Heart left ventricle (tissue), 16 donors: Measurements from ENCODE around the gene PIGL. TPM values are rescaled to one million over a fixed set of nuclear protein-coding genes. Genes with fewer than 3 reads are reported as not detected.

Experiments
- ATAC-seq, 4 donors: fragments of 200-7000 bp; cut with Tn5 transposase; one replicate each; pipeline ENCODE4 v1.9.1; 2020 to 2022; ENCODE audit warnings: moderate library complexity in 4 of 4, mild to moderate bottlenecking in 3 of 4, moderate number of reproducible peaks in 1 of 4
- DNase-seq, 5 donors: peaks; one replicate each; pipeline ENCODE4 v3.0.0-alpha.2; 2020
- H3K27ac ChIP-seq, 12 donors: fragments of 200-600 bp; sonication (generic) in 4 of 12; one replicate each; pipeline versions ENCODE4 v1.5.0 to v1.8.0; 2016 to 2022; ENCODE audit warnings: mild to moderate bottlenecking in 2 of 12
- H3K27me3 ChIP-seq, 9 donors: fragments of 200-600 bp; sonication (generic) in 2 of 9; one replicate each; pipeline versions ENCODE4 v1.5.1 to v1.8.0; 2016 to 2022; ENCODE audit warnings: mild to moderate bottlenecking in 3 of 9
- H3K36me3 ChIP-seq, 9 donors: fragments of 200-600 bp; sonication (generic) in 2 of 9; one replicate each; pipeline versions ENCODE4 v1.5.0 to v1.8.0; 2018 to 2022; ENCODE audit warnings: mild to moderate bottlenecking in 2 of 9
- H3K4me1 ChIP-seq, 12 donors: fragments of 200-600 bp; sonication (generic) in 4 of 12; one replicate each; pipeline versions ENCODE4 v1.5.0 to v1.8.0; 2016 to 2022; ENCODE audit warnings: mild to moderate bottlenecking in 3 of 12
- H3K4me3 ChIP-seq, 12 donors: fragments of 200-600 bp; sonication (generic) in 4 of 12; one replicate each; pipeline versions ENCODE4 v1.5.0 to v1.8.0; 2017 to 2022; ENCODE audit warnings: mild to moderate bottlenecking in 9 of 12, moderate library complexity in 4 of 12
- H3K9me3 ChIP-seq, 12 donors: fragments of 200-600 bp; sonication (generic) in 4 of 12; one replicate each; pipeline versions ENCODE4 v1.5.0 to v1.8.0; 2016 to 2022; ENCODE audit warnings: mild to moderate bottlenecking in 1 of 12
- POLR2A ChIP-seq, 2 donors: fragments of 450-650 bp; IDR thresholded peaks; one replicate each; pipeline ENCODE4 v1.6.1; 2017; ENCODE audit warnings: antibody characterized with exemption in 2 of 2, mild to moderate bottlenecking in 2 of 2, moderate library complexity in 2 of 2
- WGBS, 4 donors: extraction: QIAGEN DNeasy Blood & Tissue Kit in 2 of 4; methylation state at CpG; one replicate each; pipeline versions ENCODE4 v1.1.5 to v1.1.7; 2013 to 2018; 5-methylcytosine and 5-hydroxymethylcytosine counted together
- intact Hi-C, 10 donors: fragments of 100-400 bp; cut with DNase I; formaldehyde crosslinking; loops; one replicate each; pipeline versions ENCODE4 v1.11.1 to v1.14.2; 2022
- polyA plus RNA-seq, 2 donors: library from polyadenylated mRNA; stranded (reverse); fragments of 200-250 nt; gene quantifications; one replicate each; pipeline ENCODE4 v1.2.3, GENCODE V29; 2013
- total RNA-seq, 9 donors: library from RNA; depleted of rRNA in 2 of 9; stranded (reverse); fragments of >200 nt in 2 of 9; fragmentation: NEBNext Ultra II Directional in 3 of 9; extraction: Animal tissue kit (Norgen Biotek cat#: 25700) in 3 of 9; gene quantifications; one replicate each; pipeline versions ENCODE4 v1.1.0 to v1.2.4, GENCODE V29; 2016 to 2023
- TF ChIP-seq, protein P1 (sequence below), 12 donors: fragments of 200-600 bp; sonication (generic) in 4 of 12; IDR thresholded peaks; one replicate each; pipeline versions ENCODE4 v1.5.0 to v1.8.0; 2018 to 2022; ENCODE audit warnings: antibody characterized with exemption in 12 of 12, mild to moderate bottlenecking in 5 of 12
- donor health status: ischemic (EF 13 %, LVEDD 7.1; RV severe dilation, severe dysfunction).
- donor health status: healthy with polysubstance abuse.
- donor health status: DM: no; HTN: yes; CAD: no.
- donor health status: DM: no; HTN: no; CAD: no.
- donor health status: ischemic (EF 25% LVEDD 6.9; RV normal size, moderate dysfunction).
- donor health status: ischemic (EF 25% LVEDD 5.7; RV mildly dilated, moderate dysfunction).
- donor health status: healthy.
- donor health status: DM: yes; HTN: yes; CAD: no.
- donor health status: ischemic (EF 35%, LVEDD 5.7; RV mildly dilated, moderate dysfunction).
- donor health status: nonischemic (EF 11% LVEDD 7.7; RV severe dilation, severe dysfunction).
- donor health status: DM: yes; HTN: yes; CAD: no.
- donor health status: PGD.
- donor health status: ischemic (EF 29% LVEDD 5.4; RV normal size, mild dysfunction).
- donor health status: nonischemic (EF 23%, LVEDD 6.1; RV moderate dilation, normal function).

PIGL gene
- total and polyA plus RNA-seq, 11 donors: 4.5 to 20.2 (median 10.2) TPM

DNA sequence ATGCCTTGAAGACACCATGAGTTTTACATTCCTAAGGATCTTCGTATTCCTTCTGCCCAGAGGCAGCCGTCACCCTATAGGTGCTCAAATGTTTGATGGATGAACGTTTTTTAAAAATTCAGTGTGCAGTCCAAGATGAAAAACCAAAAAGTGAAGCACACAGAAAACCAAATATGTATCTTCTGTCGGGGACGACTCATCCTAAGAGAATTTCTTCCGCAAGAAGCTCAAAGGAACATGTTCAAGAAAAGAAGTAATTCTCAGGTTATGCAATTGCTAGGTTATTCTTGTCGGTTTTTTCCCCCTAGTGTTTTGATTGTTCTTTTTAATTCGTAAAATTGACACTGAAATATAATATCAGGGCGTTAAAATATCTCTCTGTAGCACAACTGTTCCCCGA is 134.8 kb downstream of the PIGL start:
- Histone ChIP-seq H3K9me3 (no peaks in the 10 kb centered on the region), H3K27ac (no peak overlapping the region), H3K36me3 (peaks cover 0 to 12% (median 0%) of the 10 kb centered on the region in 9 donors), H3K4me1 (peaks cover 0 to 19% (median 7%) of the 10 kb centered on the region in 12 donors), H3K4me3 (peak overlapping the region in 11 of 12 donors; percentile 50 to 85 (median 68)), H3K27me3 (peaks cover 0 to 14% (median 0%) of the 10 kb centered on the region in 9 donors)
- 53 to 59% (median 54%) methylated on average over 10 of the region's 10 CpGs for WGBS, 4 donors
- intact Hi-C loops: no loop called here
- DNase-seq: no peak
- TF ChIP-seq, protein P1, sequence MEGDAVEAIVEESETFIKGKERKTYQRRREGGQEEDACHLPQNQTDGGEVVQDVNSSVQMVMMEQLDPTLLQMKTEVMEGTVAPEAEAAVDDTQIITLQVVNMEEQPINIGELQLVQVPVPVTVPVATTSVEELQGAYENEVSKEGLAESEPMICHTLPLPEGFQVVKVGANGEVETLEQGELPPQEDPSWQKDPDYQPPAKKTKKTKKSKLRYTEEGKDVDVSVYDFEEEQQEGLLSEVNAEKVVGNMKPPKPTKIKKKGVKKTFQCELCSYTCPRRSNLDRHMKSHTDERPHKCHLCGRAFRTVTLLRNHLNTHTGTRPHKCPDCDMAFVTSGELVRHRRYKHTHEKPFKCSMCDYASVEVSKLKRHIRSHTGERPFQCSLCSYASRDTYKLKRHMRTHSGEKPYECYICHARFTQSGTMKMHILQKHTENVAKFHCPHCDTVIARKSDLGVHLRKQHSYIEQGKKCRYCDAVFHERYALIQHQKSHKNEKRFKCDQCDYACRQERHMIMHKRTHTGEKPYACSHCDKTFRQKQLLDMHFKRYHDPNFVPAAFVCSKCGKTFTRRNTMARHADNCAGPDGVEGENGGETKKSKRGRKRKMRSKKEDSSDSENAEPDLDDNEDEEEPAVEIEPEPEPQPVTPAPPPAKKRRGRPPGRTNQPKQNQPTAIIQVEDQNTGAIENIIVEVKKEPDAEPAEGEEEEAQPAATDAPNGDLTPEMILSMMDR (IDR thresholded peaks at IDR 0.05): no peak
- no peak for TF ChIP-seq POLR2A (IDR thresholded peaks at IDR 0.05)
- ATAC-seq: no peak

DNA sequence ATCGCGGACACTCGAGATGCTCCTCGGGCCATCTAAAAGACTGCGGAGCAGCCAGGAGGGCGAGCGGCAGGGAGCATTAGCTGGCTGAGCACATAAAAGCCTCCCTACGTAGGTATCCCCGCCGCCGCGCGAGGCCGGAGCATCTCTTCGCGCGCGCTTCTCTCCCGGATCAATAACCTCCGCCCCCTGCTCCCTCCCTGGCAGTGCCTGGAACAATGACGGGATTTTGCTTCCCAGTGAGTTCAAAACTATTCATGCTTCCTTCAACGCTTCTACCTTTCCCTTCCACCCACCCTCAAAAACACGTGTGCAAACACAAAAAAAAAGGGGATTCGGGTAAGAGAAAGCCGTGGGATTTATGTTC is 135.3 kb downstream of the PIGL start:
- peak in 3 of 4 donors; percentile 34 to 47 (median 39) for ATAC-seq
- peak overlapping the region; percentile 48 to 85 (median 66) for H3K4me3 ChIP-seq
- intact Hi-C loops: no loop called here
- no peaks in the 10 kb centered on the region for H3K9me3 ChIP-seq
- H3K36me3 ChIP-seq: peaks cover 0 to 12% (median 0%) of the 10 kb centered on the region in 9 donors
- H3K27ac ChIP-seq: no peak overlapping the region
- WGBS, 4 donors: 2 to 5% (median 3%) methylated on average over 25 of the region's 25 CpGs
- peaks cover 0 to 14% (median 0%) of the 10 kb centered on the region in 9 donors for H3K27me3 ChIP-seq
- DNase-seq: no peak
- H3K4me1 ChIP-seq: peaks cover 0 to 19% (median 7%) of the 10 kb centered on the region in 12 donors
- TF ChIP-seq POLR2A (IDR thresholded peaks at IDR 0.05): no peak
- TF ChIP-seq, protein P1 (IDR thresholded peaks at IDR 0.05): no peak

DNA sequence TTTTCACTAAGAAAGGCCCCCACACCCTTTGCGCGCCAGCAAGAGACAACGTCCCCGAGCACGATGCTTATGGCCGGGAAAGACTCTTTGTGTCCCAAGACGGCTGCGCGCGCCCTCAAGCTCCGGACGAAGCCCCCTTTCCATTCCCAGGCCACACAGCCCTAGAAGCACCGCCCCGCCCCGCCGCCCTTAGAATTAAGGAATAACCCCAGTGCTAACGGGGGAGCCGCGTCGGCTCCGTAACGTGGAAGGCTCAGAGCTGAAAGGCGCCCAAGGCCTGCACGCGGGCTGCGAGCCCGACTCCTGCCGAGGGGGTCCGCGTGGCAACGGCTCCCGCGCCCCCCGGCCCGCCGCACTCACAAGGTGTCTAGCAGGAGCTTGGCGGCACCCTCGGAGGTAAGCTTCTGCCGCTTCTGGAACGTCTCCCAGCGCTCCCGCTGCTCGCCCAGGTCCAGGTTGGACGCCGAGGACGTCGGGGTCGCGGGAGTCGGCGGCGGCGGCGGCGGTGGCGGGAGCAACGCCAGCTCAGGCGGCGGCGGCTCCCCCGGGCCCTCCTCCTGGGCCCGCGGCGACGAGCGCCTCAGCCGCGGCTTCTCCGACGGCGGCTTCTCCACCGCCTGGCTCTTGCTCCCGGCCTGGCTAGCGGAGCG is 135.8 kb downstream of the PIGL start:
- Histone ChIP-seq H3K4me1 (peaks cover 0 to 19% (median 7%) of the 10 kb centered on the region in 12 donors), H3K27ac (peak overlapping the region in 3 of 12 donors; percentile 14 to 54 (median 42)), H3K9me3 (no peaks in the 10 kb centered on the region), H3K36me3 (peaks cover 0 to 12% (median 0%) of the 10 kb centered on the region in 9 donors), H3K27me3 (peaks cover 0 to 14% (median 0%) of the 10 kb centered on the region in 9 donors), H3K4me3 (peak overlapping the region; percentile 48 to 85 (median 66))
- peak in 3 of 5 donors; percentile 23 to 63 (median 33) for DNase-seq
- intact Hi-C loops: no loop called here
- TF ChIP-seq POLR2A (IDR thresholded peaks at IDR 0.05): no peak
- TF ChIP-seq, protein P1 (IDR thresholded peaks at IDR 0.05): no peak
- ATAC-seq: peak in 3 of 4 donors; percentile 8 to 64 (median 61)
- 0 to 1% (median 0%) methylated on average over 14 to 75 of the region's 75 CpGs for WGBS, 4 donors

DNA sequence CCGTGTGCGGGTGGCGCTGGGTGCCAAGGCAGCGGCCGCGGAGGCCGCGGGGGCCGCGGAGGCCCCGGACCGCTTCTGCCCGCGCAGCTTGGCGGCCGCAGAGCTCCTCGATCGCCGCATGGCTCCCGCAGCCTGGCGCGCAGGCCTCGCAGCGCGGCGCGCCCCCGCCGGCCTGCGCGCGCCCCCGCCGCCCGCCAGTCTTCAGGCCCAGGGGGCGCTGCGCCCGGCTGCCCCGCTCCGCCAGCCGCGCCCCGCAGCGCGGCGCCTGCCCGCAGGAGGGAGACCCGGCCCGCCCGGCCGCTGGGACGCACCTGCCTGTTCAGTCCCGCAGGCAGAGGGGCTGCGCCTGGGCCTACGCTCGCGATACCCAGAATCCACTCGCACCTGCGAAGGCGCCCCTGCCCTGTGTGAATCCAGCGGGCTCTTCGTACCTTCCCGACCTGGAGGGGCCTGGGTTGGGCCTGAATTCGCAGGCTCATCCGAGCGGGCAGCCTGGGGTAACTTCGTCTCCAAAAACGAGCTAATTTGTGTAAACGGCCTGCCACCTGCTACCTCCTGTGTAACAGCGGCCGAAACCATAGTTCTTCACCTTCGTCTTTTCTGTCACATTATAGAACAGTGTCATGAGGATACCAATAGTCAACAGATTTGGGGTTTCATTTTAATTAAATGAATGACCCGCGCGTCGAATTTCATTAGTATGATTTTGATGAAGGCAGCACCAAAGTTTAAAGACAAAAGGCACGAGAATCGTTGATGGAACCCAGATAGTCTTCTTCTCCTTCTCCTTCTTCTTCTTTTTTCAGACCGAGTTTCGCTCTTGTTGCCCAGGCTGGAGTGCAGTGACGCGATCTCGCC is 136.5 kb downstream of the PIGL start, which contains the start of gene CENPV:
Gene CENPV, minus strand, starts transcription at position 153 of the 858 bp plus-strand sequence. Its CDS starts 33 bp downstream, at position 120.
- intact Hi-C loops: no loop called here
- WGBS, 4 donors: 15 to 52% (median 20%) methylated on average over 29 to 83 of the region's 83 CpGs

More for the DNA sequence above, 136.5 kb downstream of the PIGL start, which contains the start of gene CENPV:
- Histone ChIP-seq H3K9me3 (no peaks in the 10 kb centered on the region), H3K27ac (peak within 1 kb of the TSS in 3 of 12 donors; percentile 14 to 54 (median 42)), H3K4me3 (peak within 1 kb of the TSS; percentile 48 to 85 (median 66)), H3K4me1 (peaks cover 0 to 19% (median 7%) of the 10 kb centered on the region in 12 donors), H3K27me3 (peaks cover 0 to 14% (median 0%) of the 10 kb centered on the region in 9 donors), H3K36me3 (peaks cover 0 to 11% (median 0%) of the 10 kb centered on the region in 9 donors)
- TF ChIP-seq POLR2A (IDR thresholded peaks at IDR 0.05): no peak
- TF ChIP-seq, protein P1 (IDR thresholded peaks at IDR 0.05): peak in 4 of 12 donors; percentile 8 to 28 (median 12)
- ATAC-seq (peak; percentile 25 to 82 (median 54)), DNase-seq (peak; percentile 20 to 70 (median 36))
